Stimulated activated CD8-positive, alpha-beta memory T cell treated with anti-CD3 and anti-CD28 coated beads, Interleukin-4, amount 100 ng/mL, for 48 hours (primary cell): Measurements from ENCODE around the gene FOXF2.

ENCODE experiments used
- DNase-seq: peaks from one replicate; pipeline ENCODE4 v3.0.0-alpha.2; 2020

FOXF2 gene

DNA sequence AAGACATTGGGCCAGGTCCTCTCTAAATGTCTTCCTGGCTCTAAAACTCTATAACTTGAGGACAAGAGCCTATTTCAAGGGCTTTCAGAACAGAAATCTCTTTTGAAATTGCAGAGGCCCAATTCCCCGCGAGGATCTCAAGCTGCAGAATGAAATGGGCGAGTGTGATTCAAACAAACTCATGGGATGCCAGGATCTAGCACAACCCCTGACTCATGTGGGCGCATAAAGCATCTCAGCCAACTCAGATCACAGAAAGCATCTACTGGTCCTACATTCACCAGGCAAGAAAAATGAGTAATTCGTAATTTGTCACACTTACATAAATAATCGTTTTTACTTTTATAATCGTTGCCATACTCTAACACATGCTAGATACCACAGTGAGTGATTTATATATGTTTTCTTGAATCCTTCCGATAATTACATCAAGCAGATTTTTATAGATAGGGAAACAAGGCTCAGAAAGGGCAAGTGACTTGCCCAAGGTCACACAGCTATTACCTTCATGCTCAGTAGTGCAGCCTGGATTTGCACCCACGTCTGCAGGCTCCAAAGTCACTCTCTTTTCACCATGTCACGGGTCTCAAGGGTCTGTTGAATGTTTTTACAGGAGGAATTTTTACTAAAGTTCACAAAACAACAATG, 26.2 kb downstream of the FOXF2 start:
- DNase-seq: no peak

DNA sequence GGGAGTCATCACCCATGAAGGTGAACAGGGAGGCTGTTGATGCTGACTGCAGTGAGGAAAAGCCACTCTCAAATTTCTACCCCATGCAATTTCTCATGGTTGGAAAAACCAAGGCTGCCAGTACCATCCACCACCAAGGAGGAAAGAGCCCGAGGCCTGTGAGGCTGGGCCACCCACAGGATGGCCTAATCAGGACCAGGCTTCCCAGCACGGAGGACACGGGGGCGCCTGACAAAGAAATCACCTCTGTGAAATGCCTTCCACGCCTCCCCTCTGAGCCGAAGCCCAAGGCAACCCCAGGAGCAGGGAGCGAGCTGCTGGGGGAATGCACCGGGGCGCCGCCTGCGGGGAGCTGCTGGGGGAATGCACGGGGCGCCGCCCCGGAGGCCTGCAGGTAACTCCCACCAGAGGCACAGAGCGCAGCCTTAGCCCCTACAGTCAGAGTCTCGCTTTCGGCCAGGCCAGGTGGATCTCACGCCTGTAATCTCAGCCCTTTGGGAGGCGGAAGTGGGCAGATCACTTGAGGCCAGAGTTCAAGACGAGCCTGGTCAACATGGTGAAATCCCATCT, 26.9 kb downstream of the FOXF2 start:
- DNase-seq: no peak

DNA sequence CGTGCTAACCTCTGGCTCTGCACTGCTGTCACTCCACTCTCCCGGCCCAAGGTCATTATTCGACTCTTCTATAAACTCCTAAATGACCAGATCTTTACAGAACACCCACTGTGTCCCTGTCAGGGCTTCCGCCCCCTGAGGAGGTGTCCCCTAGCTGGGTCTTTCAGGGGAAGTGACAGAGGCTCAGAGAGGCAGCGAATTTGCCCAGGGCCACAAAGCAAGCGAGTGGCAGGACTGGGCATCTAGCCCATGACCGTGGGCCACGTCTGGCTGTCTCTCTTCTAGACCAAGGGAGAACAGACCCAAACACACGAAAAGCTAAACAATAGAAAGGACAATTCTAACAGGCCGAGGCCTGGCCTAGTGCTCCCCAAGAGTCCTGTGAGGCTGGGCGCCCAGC, 27.4 kb downstream of the FOXF2 start:
- no peak for DNase-seq

DNA sequence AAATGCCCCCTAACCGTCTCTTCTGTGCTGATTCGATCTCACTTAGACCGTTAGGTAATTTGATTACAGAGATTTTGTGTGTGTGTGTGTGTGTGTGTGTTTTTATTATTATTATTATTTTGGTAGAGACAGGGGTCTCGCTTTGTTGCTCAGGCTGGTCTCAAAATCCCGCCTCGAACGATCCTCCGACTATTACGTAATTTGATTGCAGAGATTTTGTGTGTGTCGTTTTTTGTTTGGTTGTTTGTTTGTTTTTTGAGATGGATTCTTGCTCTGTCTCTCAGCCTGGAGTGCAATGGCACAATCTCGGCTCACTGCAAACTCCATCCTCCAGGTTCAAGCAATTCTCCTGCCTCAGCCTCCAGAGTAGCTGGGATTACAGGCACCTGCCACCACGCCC, 28.3 kb downstream of the FOXF2 start:
- no peak for DNase-seq

DNA sequence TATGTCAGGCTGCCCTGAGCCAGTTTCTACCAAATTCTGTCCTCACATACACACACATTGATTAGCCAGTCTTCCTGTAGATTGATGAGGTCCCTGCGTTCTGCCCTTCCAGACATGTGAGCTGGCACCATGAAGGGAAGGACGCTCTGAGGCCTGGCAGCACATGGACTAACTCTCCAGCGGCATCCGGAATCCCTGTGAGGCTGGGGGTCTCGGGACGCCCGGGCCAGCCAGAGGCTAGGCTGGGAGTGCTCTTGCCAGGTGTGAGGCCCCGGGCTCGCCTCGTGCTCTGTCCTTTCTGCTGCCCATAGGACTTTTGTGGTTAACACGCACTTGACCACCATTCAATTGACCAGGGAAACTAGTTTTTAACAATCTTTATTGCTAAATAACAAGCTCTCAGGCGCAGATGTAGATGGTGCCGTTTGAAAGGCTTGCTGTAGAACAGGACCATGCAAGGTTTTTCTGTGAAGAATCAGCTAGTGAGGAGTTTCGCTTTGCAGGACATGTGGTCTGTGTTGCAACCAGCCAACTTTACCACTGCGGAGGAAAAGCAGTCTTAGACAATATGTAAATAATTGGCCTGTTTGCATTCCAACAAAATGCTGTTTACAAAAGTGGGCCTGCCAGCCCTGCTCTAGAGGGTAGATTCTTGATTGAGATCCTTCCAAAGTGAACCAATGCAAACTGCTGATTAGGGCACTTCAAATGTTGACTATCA, 29.3 kb downstream of the FOXF2 start:
- DNase-seq: no peak

DNA sequence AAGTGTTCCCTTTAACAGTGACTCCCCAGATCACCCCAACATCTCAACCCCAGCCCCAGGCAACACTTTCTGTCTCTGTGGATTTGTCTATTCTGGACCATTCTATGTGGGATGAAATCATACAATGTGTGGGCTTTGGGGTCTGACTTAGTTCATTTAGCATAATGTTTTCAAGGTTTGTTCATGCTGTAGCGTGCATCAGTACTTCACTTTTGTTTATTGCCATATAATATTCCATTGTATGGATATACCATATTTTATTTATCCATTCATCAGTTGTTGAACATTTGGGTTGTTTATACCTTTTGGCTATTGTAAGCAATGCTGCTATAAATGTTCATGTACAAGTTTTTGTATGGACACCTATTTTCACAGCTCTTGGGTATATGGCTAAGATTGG, 31.0 kb downstream of the FOXF2 start:
- DNase-seq: no peak

DNA sequence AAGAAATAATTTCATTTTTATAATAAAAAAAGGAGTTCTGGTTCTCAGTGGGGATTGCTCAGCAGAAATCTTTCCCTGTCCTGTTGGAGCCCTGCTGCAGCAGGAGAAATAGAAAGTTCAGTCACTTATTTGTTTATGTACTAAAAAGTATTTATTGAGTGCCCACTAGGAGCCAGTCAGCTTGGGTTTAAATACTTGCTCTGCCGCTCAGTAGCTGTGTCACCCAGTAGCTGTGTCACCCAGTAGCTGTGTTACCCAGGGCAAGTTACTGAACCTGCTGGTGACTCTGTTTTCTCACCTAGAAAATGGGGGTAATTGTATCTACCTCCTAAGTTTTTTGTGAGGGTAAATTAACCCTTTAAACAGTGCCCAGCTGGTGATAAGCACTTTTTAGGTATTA, 32.9 kb downstream of the FOXF2 start:
- DNase-seq: no peak

DNA sequence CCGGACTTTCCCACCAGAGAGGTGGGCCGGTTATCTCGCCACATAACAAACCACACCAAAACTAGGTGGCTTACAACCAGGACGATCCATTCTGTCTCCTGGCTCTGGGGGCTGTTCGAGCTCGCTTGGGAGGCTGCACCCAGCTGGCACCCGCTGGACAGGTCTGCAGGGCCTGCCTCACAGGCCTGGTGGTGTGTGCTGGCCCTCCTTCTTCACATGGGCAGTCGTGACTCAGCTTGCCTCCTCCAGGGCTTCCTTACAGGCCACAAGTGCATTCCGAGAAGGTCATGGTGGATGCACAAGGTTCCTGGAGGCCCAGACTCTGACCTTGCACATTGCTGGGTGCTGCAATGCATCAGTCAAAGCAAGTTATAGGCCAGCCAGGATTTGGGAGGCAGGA, 34.2 kb downstream of the FOXF2 start:
- DNase-seq: no peak

DNA sequence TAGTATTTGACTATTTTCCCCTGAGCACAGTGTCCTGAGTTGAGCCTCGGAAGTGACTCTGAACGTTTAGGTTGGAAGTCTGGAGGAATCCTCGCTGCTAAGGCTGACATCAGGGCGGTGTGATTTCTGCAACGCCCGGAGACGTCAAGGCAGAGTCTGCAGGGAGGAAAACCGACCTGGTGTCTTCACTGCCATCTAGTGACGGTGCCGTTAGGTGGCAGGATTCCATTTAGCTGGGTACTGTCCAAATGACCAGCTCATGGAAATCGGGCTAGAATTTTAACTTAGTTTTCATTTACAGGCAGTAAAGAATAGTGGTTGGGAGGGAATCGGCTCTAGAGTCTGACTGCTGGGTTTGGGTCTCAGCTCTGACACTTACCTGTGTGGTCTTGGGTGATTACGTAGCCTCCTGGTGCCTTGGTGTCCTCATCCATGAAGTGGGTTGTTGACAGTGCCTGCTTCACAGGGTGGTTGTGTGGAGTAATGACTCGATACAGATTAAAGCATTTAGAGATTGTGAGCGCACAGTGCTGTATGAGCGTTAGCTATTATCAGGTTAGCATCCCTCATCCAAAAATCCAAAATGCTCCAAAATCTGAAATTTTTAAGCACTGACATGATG, 35.0 kb downstream of the FOXF2 start:
- DNase-seq: peak; percentile 40

DNA sequence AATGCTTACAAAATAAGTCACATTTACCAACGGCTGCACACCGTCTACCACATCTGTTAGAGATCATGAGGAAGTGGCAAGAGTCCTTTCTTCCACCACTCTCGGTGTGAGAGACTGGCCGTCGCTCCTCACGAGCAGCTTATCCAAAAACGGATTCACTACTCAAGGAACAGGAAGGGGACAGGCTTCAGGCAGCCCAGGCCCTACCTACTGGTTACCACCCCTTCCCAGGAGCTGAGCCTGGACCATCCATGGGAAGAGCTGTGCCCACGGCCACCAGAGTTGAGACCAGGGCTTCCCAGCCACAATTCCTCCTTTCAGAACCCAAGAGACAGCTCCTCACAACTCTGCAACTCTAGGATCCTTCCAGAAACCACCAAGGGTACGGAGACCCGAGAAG, 37.0 kb downstream of the FOXF2 start:
- no peak for DNase-seq

DNA sequence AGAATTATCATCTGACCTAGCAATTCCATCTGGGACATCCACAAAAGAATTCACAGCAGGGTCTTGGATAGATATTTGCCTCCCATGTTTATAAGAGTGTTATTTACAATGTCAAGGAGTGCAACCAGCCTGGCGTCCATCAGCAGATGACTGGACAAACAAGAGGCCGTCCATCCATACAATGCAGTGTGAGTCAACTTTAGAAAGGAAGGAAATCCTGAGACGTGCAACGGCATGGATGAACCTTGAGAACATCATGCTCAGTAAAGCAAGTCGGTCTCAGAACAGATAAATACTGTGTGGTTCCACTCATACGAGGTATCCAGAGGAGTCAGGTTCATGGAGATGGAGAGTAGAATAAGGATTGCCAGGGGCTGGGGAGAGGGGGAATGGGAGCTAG, 46.4 kb downstream of the FOXF2 start:
- no peak for DNase-seq

DNA sequence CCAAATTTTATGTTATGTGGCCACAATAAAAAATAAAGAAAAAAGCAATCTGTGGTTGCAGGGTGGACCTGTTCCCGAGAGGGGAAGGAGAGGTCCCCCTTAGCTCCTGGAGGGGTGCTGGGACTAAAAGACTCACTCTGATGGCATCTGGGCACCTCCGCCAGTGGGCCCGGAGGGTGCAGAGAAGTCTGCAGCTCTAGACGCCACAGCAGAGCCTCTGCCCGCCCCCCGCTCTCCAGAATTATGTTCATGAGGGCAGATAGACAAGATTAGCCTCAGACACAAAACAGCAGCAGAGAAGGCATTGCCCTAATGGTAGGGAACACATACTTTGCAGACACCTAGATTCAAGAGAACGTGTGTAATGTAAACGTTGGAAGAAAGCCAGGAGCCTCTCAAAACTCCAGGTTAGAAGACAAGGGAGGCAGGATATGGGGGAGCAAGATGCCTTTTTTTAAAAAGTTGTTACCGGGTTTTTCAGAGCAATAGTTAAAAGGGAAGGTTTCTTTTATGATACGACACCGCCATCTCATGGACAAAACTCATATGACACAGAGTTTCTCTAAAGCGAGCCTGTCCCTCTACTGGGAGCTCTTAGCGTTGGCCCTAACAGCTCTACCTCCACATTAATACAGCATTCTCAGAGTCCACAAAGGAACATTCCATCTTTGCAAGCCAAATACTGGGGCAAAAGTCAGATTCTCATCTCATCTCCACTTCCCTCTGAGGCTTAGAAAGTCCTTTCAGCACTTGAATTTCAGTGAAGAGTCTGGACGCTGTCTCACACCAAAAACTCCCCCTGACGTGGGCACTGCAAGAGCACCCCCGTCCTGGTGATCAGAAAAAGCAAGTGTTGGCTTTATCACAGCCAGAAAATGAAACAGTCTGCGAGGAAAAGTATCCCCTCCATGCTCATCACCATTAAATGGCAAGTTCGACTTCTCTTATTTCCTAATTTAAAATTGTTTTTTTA, 47.2 kb downstream of the FOXF2 start:
- DNase-seq: peak; percentile 62

DNA sequence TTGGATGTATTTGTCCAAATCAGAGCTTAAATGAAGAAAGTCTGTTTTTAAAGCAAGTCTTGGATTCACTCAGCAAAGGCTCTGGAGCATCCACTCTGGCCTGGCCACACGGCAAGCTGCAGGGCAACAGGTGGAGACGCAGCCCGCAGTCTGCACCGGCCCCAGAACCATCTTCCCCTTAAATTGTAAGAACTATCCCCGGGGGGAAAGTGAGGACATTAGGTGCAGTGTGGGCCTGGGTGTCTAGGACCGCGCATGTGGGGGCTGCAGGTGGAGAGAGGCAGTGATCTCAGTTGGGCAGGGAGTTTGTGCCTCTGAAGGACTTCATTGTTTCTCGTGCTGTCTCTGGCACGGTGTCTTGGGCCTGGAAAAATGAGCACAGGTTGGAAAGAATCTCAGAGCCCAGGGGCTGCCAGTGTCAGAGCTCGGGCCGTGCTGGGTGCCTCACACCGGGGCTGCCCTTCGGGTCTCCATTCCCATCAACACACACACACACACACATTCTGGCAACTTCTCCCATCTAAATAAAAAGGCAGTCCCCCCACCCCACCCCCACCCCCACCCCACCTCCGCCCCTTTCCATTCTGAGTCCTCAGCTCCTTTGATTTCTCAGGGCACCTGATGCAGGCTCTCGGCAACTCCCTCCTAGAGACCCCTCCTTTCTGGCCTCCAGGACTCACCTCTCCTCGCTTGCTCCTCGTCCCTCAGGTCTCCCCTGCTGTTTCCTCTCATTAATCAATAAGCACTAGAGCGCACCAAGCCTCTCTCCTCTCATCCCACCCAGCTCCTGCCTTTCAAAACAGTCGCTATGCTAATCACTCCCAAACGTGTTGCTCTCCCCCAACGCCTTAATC, 48.4 kb downstream of the FOXF2 start:
- DNase-seq: no peak

DNA sequence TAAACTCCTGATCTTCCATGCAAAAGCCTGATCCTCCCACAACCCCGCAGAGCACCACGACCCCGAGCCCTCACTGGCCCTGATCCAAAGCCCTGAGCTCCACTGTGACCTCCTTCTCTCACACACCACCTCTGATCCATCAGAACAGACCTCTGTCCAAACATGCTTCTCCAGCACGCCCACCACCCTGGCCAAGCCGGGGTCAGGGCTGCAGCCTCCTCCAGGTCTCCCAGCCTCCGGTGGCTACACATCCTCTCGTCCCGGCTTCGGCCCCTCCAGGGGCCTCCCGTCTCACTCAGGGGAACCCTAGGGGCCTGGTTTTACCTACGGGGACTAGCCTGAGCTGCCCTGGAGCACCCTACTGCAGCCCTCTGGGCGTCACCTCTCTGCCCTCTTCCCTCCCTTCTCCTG, 49.1 kb downstream of the FOXF2 start:
- DNase-seq: no peak

DNA sequence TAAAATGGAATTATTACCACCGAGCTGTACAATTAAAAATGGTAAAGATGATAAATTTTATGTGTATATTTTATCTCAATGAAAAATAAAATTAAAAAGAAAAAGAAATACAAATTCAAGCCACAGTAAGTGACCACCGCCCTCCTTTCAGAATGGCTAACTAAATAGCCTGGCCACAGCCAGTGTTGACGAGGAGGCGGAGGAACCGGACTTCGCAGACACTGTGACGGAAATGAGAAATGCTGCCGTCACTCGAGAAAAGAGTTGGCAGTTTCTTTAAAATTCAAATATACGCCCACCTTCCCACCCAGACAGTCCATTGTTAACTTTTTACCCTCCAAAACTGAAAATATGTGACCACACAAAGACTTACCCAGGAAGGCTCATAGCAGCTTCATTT, 50.0 kb downstream of the FOXF2 start:
- no peak for DNase-seq

DNA sequence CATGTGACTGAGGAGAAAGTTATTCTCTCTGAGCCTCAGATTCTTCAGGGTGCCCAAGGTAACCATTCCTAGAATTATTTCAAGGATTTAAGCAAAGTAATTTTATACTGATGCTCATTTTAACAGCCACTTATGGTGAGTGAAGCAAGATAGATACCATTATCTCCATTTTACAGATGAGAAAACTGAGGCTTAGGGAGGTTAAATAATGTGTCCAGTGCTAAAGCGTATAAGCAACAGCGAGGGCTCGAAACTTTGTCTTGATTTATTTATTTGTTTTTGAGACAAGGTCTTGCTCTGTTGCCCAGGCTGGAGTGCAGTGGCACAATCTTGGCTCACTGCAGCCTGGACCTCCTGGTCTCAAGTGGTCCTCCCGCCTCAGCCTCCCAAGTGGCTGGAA, 53.6 kb downstream of the FOXF2 start:
- no peak for DNase-seq
